ENCODE measurements around the gene CLIP1. TPM values are rescaled to one million over a fixed set of nuclear protein-coding genes. Genes with fewer than 3 reads are reported as not detected.
"Not testable (repeated sequence)": the region's sequence is repeated elsewhere in the genome, so short reads cannot be mapped to it uniquely, and the experiment has no call there.

Gene CLIP1
- total RNA-seq, 1 donor from 2014 or later = 70.0 TPM

- Mint-ChIP-seq H3K27me3 (ENCODE audit: low read depth, unreplicated experiment) (no peaks in the 10 kb centered on the region), H3K4me1 (ENCODE audit: low read depth, unreplicated experiment) (peaks cover 16% of the 10 kb centered on the region), H3K4me3 (ENCODE audit: unreplicated experiment) (peak overlapping the region; percentile 97), H3K36me3 (ENCODE audit: low read depth, unreplicated experiment) (no peaks in the 10 kb centered on the region), H3K27ac (ENCODE audit: unreplicated experiment) (peak overlapping the region; percentile 95), H3K9me3 (ENCODE audit: unreplicated experiment) (no peaks in the 10 kb centered on the region)
- DNase-seq (ENCODE audit: low read depth) (no peak), FAIRE-seq (no peak)
- peaks cover 19% of the 10 kb centered on the region for H3K4me1 ChIP-seq (ENCODE audit: insufficient read depth, low read length)
- H3K9me3 ChIP-seq (ENCODE audit: insufficient read depth, low read depth, low read length) = no peaks in the 10 kb centered on the region
- peak overlapping the region; percentile 97 for H3K4me2 ChIP-seq (ENCODE audit: low read length)
- peak overlapping the region; percentile 97 for H3K9ac ChIP-seq (ENCODE audit: low read length)
- no peaks in the 10 kb centered on the region for H3K36me3 ChIP-seq (ENCODE audit: insufficient read depth, low read length)
- no peak overlapping the region for H2AFZ ChIP-seq (ENCODE audit: low read depth, low read length)
- peaks cover 51% of the 10 kb centered on the region for H4K20me1 ChIP-seq (ENCODE audit: insufficient read depth, low read length)
- H3K27me3 ChIP-seq (ENCODE audit: insufficient read depth, low read length) = no peaks in the 10 kb centered on the region
- TF ChIP-seq, protein P1, sequence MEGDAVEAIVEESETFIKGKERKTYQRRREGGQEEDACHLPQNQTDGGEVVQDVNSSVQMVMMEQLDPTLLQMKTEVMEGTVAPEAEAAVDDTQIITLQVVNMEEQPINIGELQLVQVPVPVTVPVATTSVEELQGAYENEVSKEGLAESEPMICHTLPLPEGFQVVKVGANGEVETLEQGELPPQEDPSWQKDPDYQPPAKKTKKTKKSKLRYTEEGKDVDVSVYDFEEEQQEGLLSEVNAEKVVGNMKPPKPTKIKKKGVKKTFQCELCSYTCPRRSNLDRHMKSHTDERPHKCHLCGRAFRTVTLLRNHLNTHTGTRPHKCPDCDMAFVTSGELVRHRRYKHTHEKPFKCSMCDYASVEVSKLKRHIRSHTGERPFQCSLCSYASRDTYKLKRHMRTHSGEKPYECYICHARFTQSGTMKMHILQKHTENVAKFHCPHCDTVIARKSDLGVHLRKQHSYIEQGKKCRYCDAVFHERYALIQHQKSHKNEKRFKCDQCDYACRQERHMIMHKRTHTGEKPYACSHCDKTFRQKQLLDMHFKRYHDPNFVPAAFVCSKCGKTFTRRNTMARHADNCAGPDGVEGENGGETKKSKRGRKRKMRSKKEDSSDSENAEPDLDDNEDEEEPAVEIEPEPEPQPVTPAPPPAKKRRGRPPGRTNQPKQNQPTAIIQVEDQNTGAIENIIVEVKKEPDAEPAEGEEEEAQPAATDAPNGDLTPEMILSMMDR (IDR thresholded peaks at IDR 0.05; ENCODE audit: insufficient read depth, low read depth, low read length) = no peak
- TF ChIP-seq EZH2 (IDR thresholded peaks at IDR 0.05; ENCODE audit: insufficient read depth, low read length) = no peak
- peak overlapping the region; percentile 95 for H3K27ac ChIP-seq (ENCODE audit: low read depth, low read length)
- peaks cover 62% of the 10 kb centered on the region for H3K79me2 ChIP-seq (ENCODE audit: insufficient read depth, low read length)
- peak overlapping the region; percentile 92 for H3K4me3 ChIP-seq (ENCODE audit: insufficient read depth, low read depth, low read length)
Measured at GRCh38 chr12:122420471-122421162, 1.9 kb downstream of the CLIP1 start.

DNA sequence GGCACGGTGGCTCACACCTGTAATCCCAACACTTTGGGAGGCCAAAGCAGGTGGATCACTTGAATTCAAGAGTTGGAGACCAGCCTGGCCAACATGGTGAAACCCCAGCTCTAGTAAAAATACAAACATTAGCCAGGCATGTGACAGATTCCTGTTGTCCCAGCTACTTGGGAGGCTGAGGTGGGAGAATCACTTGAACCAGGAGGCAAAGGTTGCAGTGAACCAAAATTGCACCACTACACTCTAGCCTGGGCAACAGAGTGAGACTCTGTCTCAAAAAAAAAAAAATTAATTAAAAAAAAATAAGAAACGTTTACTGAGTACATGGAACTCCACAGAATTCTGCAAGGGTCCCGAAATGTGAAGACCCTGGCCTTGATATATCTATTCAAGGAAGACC lies 3.4 kb downstream of the CLIP1 start:
- not testable (repeated sequence) for FAIRE-seq

DNA sequence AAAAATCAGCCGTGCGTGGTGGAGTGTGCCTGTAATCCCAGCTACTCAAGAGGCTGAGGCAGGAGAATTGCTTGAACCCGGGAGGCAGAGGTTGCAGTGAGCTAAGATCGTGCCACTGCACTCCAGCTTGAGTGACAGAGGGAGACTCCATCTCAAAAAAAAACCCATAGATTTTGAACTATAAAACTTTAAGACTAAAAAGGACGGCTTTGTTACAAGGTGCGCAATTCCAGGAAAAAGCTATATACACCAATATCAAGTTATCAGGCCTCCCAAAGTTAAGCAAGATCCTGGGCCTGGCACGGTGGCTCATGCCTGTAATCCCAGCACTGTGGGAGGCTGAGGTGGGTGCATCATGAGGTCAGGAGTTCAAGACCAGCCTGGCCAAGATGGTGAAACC lies 6.8 kb downstream of the CLIP1 start:
- not testable (repeated sequence) for H3K36me3 Mint-ChIP-seq (ENCODE audit: low read depth, unreplicated experiment); H3K9me3 ChIP-seq (ENCODE audit: insufficient read depth, low read depth, low read length); DNase-seq (ENCODE audit: low read depth); H2AFZ ChIP-seq (ENCODE audit: low read depth, low read length); H3K4me2 ChIP-seq (ENCODE audit: low read length); H3K27me3 Mint-ChIP-seq (ENCODE audit: low read depth, unreplicated experiment); FAIRE-seq; H3K4me3 Mint-ChIP-seq (ENCODE audit: unreplicated experiment); H3K27ac ChIP-seq (ENCODE audit: low read depth, low read length); H3K27ac Mint-ChIP-seq (ENCODE audit: unreplicated experiment); H3K9ac ChIP-seq (ENCODE audit: low read length); H3K4me3 ChIP-seq (ENCODE audit: insufficient read depth, low read depth, low read length); H3K4me1 ChIP-seq (ENCODE audit: insufficient read depth, low read length); H3K36me3 ChIP-seq (ENCODE audit: insufficient read depth, low read length); H3K27me3 ChIP-seq (ENCODE audit: insufficient read depth, low read length); H3K9me3 Mint-ChIP-seq (ENCODE audit: unreplicated experiment)
- Histone ChIP-seq H3K79me2 (ENCODE audit: insufficient read depth, low read length) (peaks cover 97% of the 10 kb centered on the region), H4K20me1 (ENCODE audit: insufficient read depth, low read length) (peaks cover 66% of the 10 kb centered on the region)
- peaks cover 13% of the 10 kb centered on the region for H3K4me1 Mint-ChIP-seq (ENCODE audit: low read depth, unreplicated experiment)

More for the DNA sequence above, 3.4 kb downstream of the CLIP1 start:
- H3K27me3 Mint-ChIP-seq (ENCODE audit: low read depth, unreplicated experiment); H3K4me3 Mint-ChIP-seq (ENCODE audit: unreplicated experiment); H3K27ac ChIP-seq (ENCODE audit: low read depth, low read length); H3K9ac ChIP-seq (ENCODE audit: low read length); H3K9me3 ChIP-seq (ENCODE audit: insufficient read depth, low read depth, low read length); H3K36me3 Mint-ChIP-seq (ENCODE audit: low read depth, unreplicated experiment); H3K27ac Mint-ChIP-seq (ENCODE audit: unreplicated experiment); H3K4me2 ChIP-seq (ENCODE audit: low read length); H3K27me3 ChIP-seq (ENCODE audit: insufficient read depth, low read length); H2AFZ ChIP-seq (ENCODE audit: low read depth, low read length); H3K9me3 Mint-ChIP-seq (ENCODE audit: unreplicated experiment); H3K4me3 ChIP-seq (ENCODE audit: insufficient read depth, low read depth, low read length); H3K36me3 ChIP-seq (ENCODE audit: insufficient read depth, low read length); DNase-seq (ENCODE audit: low read depth): not testable (repeated sequence)
- Histone ChIP-seq H4K20me1 (ENCODE audit: insufficient read depth, low read length) (peaks cover 58% of the 10 kb centered on the region), H3K79me2 (ENCODE audit: insufficient read depth, low read length) (peaks cover 77% of the 10 kb centered on the region), H3K4me1 (ENCODE audit: insufficient read depth, low read length) (peaks cover 19% of the 10 kb centered on the region)
- peaks cover 16% of the 10 kb centered on the region for H3K4me1 Mint-ChIP-seq (ENCODE audit: low read depth, unreplicated experiment)
